ENCODE measurements around the gene TUFT1. TPM values are rescaled to one million over a fixed set of nuclear protein-coding genes. Genes with fewer than 3 reads are reported as not detected.

TUFT1 gene
- total and polyA plus RNA-seq, 9 of the 15 experiments (the other 6 are each of a cell fraction or from before 2014, with no cell fraction given), result 0.54 to 2.0 (median 1.7) TPM

DNA sequence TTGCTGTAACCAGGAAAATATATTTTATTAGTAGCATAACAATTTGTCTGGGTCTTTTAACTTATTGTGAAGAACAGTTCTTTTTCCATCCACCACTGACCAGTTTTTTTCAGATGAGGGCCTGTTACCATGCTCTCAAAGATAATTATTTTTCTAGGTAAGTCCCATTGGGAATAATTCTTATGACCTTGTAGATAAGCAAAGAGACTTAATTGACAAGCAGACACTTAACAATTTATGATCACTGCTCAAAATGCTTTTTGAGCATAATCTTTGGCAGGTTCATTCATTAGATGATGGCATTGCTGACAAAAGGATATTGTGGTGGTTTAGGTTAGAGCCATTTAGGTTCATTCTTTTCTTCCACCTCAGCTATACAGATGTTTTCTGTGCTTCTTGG, 78.4 kb downstream of the TUFT1 start:
- no peaks in the 10 kb centered on the region for H3K27me3 ChIP-seq (ENCODE audit: control insufficient read depth in 2 of 2, insufficient read depth in 2 of 2, low read length in 2 of 2)
- ChIA-PET POLR2A (interaction anchor here (0.7 to 1.9 kb wide), 4 partner anchors 10 to 31 kb away, joined by 3 to 5 read pairs (median 3); no protein-coding TSS in a partner anchor), CTCF (ENCODE audit: low intra/inter-chr PET ratio) (no interaction called here)
- H3K9me1 ChIP-seq (ENCODE audit: control insufficient read depth, insufficient read depth, low read length), result no peaks in the 10 kb centered on the region
- FAIRE-seq (no peak), ATAC-seq (no peak), DNase-seq (ENCODE audit: extremely low read depth in 1 of 4, low spot score in 3 of 4) (no peak)
- no peak for TF ChIP-seq ZNF384 (IDR thresholded peaks at IDR 0.05; ENCODE audit: low read depth, low read length)
- TF ChIP-seq ZNF644 (tag; IDR thresholded peaks at IDR 0.05; ENCODE audit: low read depth), result no peak
- TF ChIP-seq ZNF165 (CRISPR knock-in tag; IDR thresholded peaks at IDR 0.05; ENCODE audit: borderline replicate concordance), result no peak
- no peak for TF ChIP-seq FOXM1 (IDR thresholded peaks at IDR 0.05; ENCODE audit: low read depth)
- TF ChIP-seq FOXM1 (CRISPR knock-in tag; IDR thresholded peaks at IDR 0.05; ENCODE audit: low read depth), result no peak
- TF ChIP-seq KLF1 (tag; IDR thresholded peaks at IDR 0.05), result no peak
- TF ChIP-seq ZFP30 (CRISPR knock-in tag; IDR thresholded peaks at IDR 0.05; ENCODE audit: borderline replicate concordance), result no peak
- no peak for TF ChIP-seq ZNF354B (CRISPR knock-in tag; IDR thresholded peaks at IDR 0.05)
- TF ChIP-seq, protein P1, sequence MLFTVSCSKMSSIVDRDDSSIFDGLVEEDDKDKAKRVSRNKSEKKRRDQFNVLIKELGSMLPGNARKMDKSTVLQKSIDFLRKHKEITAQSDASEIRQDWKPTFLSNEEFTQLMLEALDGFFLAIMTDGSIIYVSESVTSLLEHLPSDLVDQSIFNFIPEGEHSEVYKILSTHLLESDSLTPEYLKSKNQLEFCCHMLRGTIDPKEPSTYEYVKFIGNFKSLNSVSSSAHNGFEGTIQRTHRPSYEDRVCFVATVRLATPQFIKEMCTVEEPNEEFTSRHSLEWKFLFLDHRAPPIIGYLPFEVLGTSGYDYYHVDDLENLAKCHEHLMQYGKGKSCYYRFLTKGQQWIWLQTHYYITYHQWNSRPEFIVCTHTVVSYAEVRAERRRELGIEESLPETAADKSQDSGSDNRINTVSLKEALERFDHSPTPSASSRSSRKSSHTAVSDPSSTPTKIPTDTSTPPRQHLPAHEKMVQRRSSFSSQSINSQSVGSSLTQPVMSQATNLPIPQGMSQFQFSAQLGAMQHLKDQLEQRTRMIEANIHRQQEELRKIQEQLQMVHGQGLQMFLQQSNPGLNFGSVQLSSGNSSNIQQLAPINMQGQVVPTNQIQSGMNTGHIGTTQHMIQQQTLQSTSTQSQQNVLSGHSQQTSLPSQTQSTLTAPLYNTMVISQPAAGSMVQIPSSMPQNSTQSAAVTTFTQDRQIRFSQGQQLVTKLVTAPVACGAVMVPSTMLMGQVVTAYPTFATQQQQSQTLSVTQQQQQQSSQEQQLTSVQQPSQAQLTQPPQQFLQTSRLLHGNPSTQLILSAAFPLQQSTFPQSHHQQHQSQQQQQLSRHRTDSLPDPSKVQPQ (CRISPR knock-in tag; IDR thresholded peaks at IDR 0.05; ENCODE audit: borderline replicate concordance), result no peak
- TF ChIP-seq, protein P2, sequence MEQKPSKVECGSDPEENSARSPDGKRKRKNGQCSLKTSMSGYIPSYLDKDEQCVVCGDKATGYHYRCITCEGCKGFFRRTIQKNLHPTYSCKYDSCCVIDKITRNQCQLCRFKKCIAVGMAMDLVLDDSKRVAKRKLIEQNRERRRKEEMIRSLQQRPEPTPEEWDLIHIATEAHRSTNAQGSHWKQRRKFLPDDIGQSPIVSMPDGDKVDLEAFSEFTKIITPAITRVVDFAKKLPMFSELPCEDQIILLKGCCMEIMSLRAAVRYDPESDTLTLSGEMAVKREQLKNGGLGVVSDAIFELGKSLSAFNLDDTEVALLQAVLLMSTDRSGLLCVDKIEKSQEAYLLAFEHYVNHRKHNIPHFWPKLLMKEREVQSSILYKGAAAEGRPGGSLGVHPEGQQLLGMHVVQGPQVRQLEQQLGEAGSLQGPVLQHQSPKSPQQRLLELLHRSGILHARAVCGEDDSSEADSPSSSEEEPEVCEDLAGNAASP (IDR thresholded peaks at IDR 0.05), result no peak
- TF ChIP-seq ZBTB1 (CRISPR knock-in tag; IDR thresholded peaks at IDR 0.05; ENCODE audit: borderline replicate concordance, low read depth), result no peak
- no peak for TF ChIP-seq L3MBTL2 (IDR thresholded peaks at IDR 0.05)
- TF ChIP-seq, protein P3, sequence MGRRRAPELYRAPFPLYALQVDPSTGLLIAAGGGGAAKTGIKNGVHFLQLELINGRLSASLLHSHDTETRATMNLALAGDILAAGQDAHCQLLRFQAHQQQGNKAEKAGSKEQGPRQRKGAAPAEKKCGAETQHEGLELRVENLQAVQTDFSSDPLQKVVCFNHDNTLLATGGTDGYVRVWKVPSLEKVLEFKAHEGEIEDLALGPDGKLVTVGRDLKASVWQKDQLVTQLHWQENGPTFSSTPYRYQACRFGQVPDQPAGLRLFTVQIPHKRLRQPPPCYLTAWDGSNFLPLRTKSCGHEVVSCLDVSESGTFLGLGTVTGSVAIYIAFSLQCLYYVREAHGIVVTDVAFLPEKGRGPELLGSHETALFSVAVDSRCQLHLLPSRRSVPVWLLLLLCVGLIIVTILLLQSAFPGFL (CRISPR knock-in tag; IDR thresholded peaks at IDR 0.05), result no peak
- no peak for TF ChIP-seq U2AF1 (optimal IDR thresholded peaks at IDR 0.05; ENCODE audit: low read depth, low read length)
- H3K4me1 ChIP-seq (replicated peaks in 1 of 2; ENCODE audit: control insufficient read depth in 2 of 2, insufficient read depth in 2 of 2, low read length in 2 of 2), result peaks cover 2 to 6% of the 10 kb centered on the region in 2 experiments; a peak in 3 of 5 replicates
- H3K27ac ChIP-seq (ENCODE audit: extremely low read depth, low read depth, low read length), result no peak overlapping the region
- peaks cover 5% of the 10 kb centered on the region; the same call in 1 of the 3 replicates for H3K36me3 ChIP-seq (ENCODE audit: control insufficient read depth, insufficient read depth, low read length)
- H4K20me1 ChIP-seq (replicated peaks; ENCODE audit: control insufficient read depth, insufficient read depth, low read length), result 0 out of 2 replicates have a peak, but pooled peaks cover under 1% of the 10 kb centered on the region
- no peak overlapping the region for H2AFZ ChIP-seq (ENCODE audit: low read depth, low read length)
- H3K4me3 ChIP-seq, result no peak overlapping the region
- no peaks in the 10 kb centered on the region for H3K9me3 ChIP-seq (replicated peaks; ENCODE audit: control insufficient read depth, insufficient read depth, low read depth, low read length)
- H3K79me2 ChIP-seq (ENCODE audit: control insufficient read depth, insufficient read depth, low read length), result peaks cover 13% of the 10 kb centered on the region
- no peak overlapping the region for H3K4me2 ChIP-seq (ENCODE audit: insufficient read depth, low read length)
- in situ Hi-C loops (cut with MboI), result no loop called here
- no peak overlapping the region for H3K9ac ChIP-seq (ENCODE audit: insufficient read depth in 1 of 2, low read depth in 2 of 2, low read length in 2 of 2)
- BruUV-seq (replicated peaks), result no TSS peak
- intact Hi-C loops (cut with micrococcal nuclease), result no loop called here

All from K562 (cell line).